H1 (cell line): Measurements from ENCODE around the gene ACSF2. TPM values are rescaled to one million over a fixed set of nuclear protein-coding genes. Genes with fewer than 3 reads are reported as not detected.

ENCODE experiments used
- CTCF ChIA-PET: fragments of 300-600 bp; sonication (Branson Sonifier 250); formaldehyde crosslinking; loops from one replicate; lab custom pipeline; 2021; ENCODE audit not compliant: partially characterized antibody; lab: Charles Lee
- POLR2A ChIA-PET: fragments of 300-600 bp; sonication (Branson Sonifier 250); formaldehyde crosslinking; loops from one replicate; lab custom pipeline; 2021; ENCODE audit warnings: inconsistent platforms; ENCODE audit not compliant: partially characterized antibody; lab: Charles Lee
- DNase-seq, 2 experiments: peaks; one replicate each; pipeline versions ENCODE4 v3.0.0 to v3.0.0-alpha.2; 2010 to 2022; ENCODE audit warnings: low spot score in 2 of 2, low read depth in 1 of 2, mixed read lengths in 1 of 2
- FAIRE-seq: peaks from 2 replicates; lab custom pipeline; 2011; peaks lifted over from hg19 to GRCh38; lab: Jason Lieb, UNC
- H2AFZ ChIP-seq: 2 replicates; pipeline ENCODE4 v1.8.1; 2012; ENCODE audit warnings: low read length, inconsistent platforms
- H2AK5ac ChIP-seq: 2 replicates; pipeline ENCODE4 v1.6.1; 2013; ENCODE audit warnings: low read depth, low read length
- H2BK120ac ChIP-seq: replicated peaks from 2 replicates; pipeline ENCODE3; 2013; ENCODE audit warnings: low read depth, low read length, inconsistent platforms
- H2BK12ac ChIP-seq: 2 replicates; pipeline ENCODE4 v1.6.1; 2013; ENCODE audit warnings: low read depth, low read length
- H2BK15ac ChIP-seq: 2 replicates; pipeline ENCODE4 v1.6.1; 2013; ENCODE audit warnings: low read length
- H2BK20ac ChIP-seq: 2 replicates; pipeline ENCODE4 v1.6.1; 2013; ENCODE audit warnings: low read length
- H2BK5ac ChIP-seq: 2 replicates; pipeline ENCODE4 v1.6.1; 2013; ENCODE audit warnings: low read depth, low read length
- H3K14ac ChIP-seq: 2 replicates; pipeline ENCODE4 v1.6.1; 2013; ENCODE audit warnings: inconsistent platforms; ENCODE audit not compliant: insufficient read length
- H3K18ac ChIP-seq: 2 replicates; pipeline ENCODE4 v1.6.1; 2013; ENCODE audit warnings: low read length; ENCODE audit errors: extremely low read depth
- H3K23ac ChIP-seq: 2 replicates; pipeline ENCODE4 v1.6.1; 2013; ENCODE audit warnings: inconsistent platforms; ENCODE audit not compliant: insufficient read length
- H3K23me2 ChIP-seq: 2 replicates; pipeline ENCODE4 v1.6.1; 2013; ENCODE audit warnings: low read depth, low read length
- H3K27ac ChIP-seq: 2 replicates; pipeline ENCODE4 v1.6.1; 2011; ENCODE audit warnings: low read depth, low read length, inconsistent platforms
- H3K27me3 ChIP-seq, 4 experiments: replicated peaks in 1 of 4; 1 replicate in 1 of 4; 2 replicates in 3 of 4; pipeline versions ENCODE4 v1.6.1 to v1.8.1; 2011 to 2013; ENCODE audit warnings: low read length in 3 of 4, mild to moderate bottlenecking in 3 of 4, inconsistent platforms in 2 of 4, mixed read lengths in 2 of 4, moderate library complexity in 1 of 4; ENCODE audit not compliant: control insufficient read depth in 3 of 4, insufficient read depth in 3 of 4; ENCODE audit errors: extremely low read depth in 1 of 4
- H3K36me3 ChIP-seq, 4 experiments: 2 replicates each; pipeline versions ENCODE4 v1.6.1 to v1.8.1; 2011 to 2013; ENCODE audit warnings: mild to moderate bottlenecking in 4 of 4, low read length in 3 of 4, moderate library complexity in 2 of 4, control low read depth in 1 of 4, inconsistent platforms in 1 of 4; ENCODE audit not compliant: insufficient read depth in 4 of 4, control insufficient read depth in 2 of 4
- H3K4ac ChIP-seq: replicated peaks from 2 replicates; pipeline ENCODE3; 2013; ENCODE audit warnings: low read length, low read depth, mixed read lengths, inconsistent platforms; ENCODE audit not compliant: insufficient read length
- H3K4me1 ChIP-seq, 4 experiments: replicated peaks in 1 of 4; 1 replicate in 1 of 4; 2 replicates in 3 of 4; pipeline versions ENCODE4 v1.6.1 to v1.8.1; 2011 to 2013; ENCODE audit warnings: low read length in 3 of 4, inconsistent platforms in 2 of 4, mixed read lengths in 1 of 4; ENCODE audit not compliant: insufficient read depth in 4 of 4, control insufficient read depth in 3 of 4
- H3K4me2 ChIP-seq, 2 experiments: 2 replicates each; pipeline versions ENCODE4 v1.6.1 to v1.8.1; 2011 to 2013; ENCODE audit warnings: low read depth in 2 of 2, low read length in 2 of 2, control low read depth in 1 of 2, inconsistent platforms in 1 of 2, mild to moderate bottlenecking in 1 of 2; ENCODE audit not compliant: insufficient read depth in 1 of 2
- H3K4me3 ChIP-seq, 4 experiments: fragments of 200-600, 300-600 bp in 1 of 4; sonication (generic), shearing (Covaris generic), sonication (Bioruptor Twin) in 1 of 4; 2 replicates each; pipeline versions ENCODE4 v1.5.1 to v1.8.1; 2011 to 2016; ENCODE audit warnings: low read length in 4 of 4, low read depth in 3 of 4, control low read depth in 2 of 4, inconsistent platforms in 2 of 4, mild to moderate bottlenecking in 2 of 4, mixed read lengths in 1 of 4, moderate library complexity in 1 of 4; ENCODE audit not compliant: insufficient read depth in 2 of 4; ENCODE audit errors: extremely low read depth in 1 of 4
- H3K56ac ChIP-seq: replicated peaks from 2 replicates; pipeline ENCODE3; 2013; ENCODE audit warnings: low read depth, mild to moderate bottlenecking, mixed read lengths, low read length, inconsistent platforms; ENCODE audit not compliant: insufficient read length
- H3K79me1 ChIP-seq: 2 replicates; pipeline ENCODE4 v1.6.1; 2013; ENCODE audit warnings: low read depth, low read length, control low read depth
- H3K79me2 ChIP-seq, 2 experiments: 2 replicates each; pipeline versions ENCODE4 v1.6.1 to v1.8.1; 2012 to 2013; ENCODE audit warnings: low read length in 2 of 2, mild to moderate bottlenecking in 2 of 2, inconsistent platforms in 1 of 2; ENCODE audit not compliant: insufficient read depth in 2 of 2, control insufficient read depth in 1 of 2
- H3K9ac ChIP-seq, 4 experiments: replicated peaks in 1 of 4; 1 replicate in 1 of 4; 2 replicates in 3 of 4; pipeline versions ENCODE4 v1.6.1 to v1.8.1; 2011 to 2013; ENCODE audit warnings: low read depth in 3 of 4, low read length in 3 of 4, control low read depth in 2 of 4, mild to moderate bottlenecking in 2 of 4, moderate library complexity in 2 of 4, inconsistent platforms in 1 of 4; ENCODE audit errors: extremely low read depth in 1 of 4
- H3K9me3 ChIP-seq, 2 experiments: 2 replicates each; pipeline versions ENCODE4 v1.6.1 to v1.8.1; 2012 to 2013; ENCODE audit warnings: mild to moderate bottlenecking in 2 of 2, moderate library complexity in 2 of 2, control low read depth in 1 of 2, inconsistent platforms in 1 of 2, low read depth in 1 of 2, low read length in 1 of 2, mixed read lengths in 1 of 2; ENCODE audit not compliant: insufficient read depth in 2 of 2
- H4K20me1 ChIP-seq, 2 experiments: replicated peaks in 1 of 2; 2 replicates each; pipeline versions ENCODE3 to v1.8.1; 2011 to 2013; ENCODE audit warnings: inconsistent platforms in 2 of 2, low read length in 2 of 2, mild to moderate bottlenecking in 1 of 2; ENCODE audit not compliant: insufficient read depth in 2 of 2, control insufficient read depth in 1 of 2
- H4K5ac ChIP-seq: 2 replicates; pipeline ENCODE4 v1.6.1; 2013; ENCODE audit warnings: low read length, low read depth, mixed read lengths, inconsistent platforms; ENCODE audit not compliant: insufficient read length
- H4K8ac ChIP-seq: 2 replicates; pipeline ENCODE4 v1.8.0; 2013; ENCODE audit warnings: mild to moderate bottlenecking, moderate library complexity, low read length, inconsistent platforms; ENCODE audit not compliant: insufficient read depth; ENCODE audit errors: extremely low read depth
- H4K91ac ChIP-seq: replicated peaks from 2 replicates; pipeline ENCODE3; 2013; ENCODE audit warnings: low read length, mixed read lengths, inconsistent platforms; ENCODE audit not compliant: insufficient read length
- ATF2 ChIP-seq: IDR thresholded peaks from 2 replicates; pipeline ENCODE4 v1.6.1; 2012; ENCODE audit warnings: low read length, inconsistent platforms
- EP300 ChIP-seq, 2 experiments: IDR thresholded peaks; 1 replicate in 1 of 2; 2 replicates in 1 of 2; pipeline ENCODE4 v1.6.1; 2011 to 2012; ENCODE audit warnings: low read depth in 2 of 2, low read length in 2 of 2, mild to moderate bottlenecking in 2 of 2, borderline replicate concordance in 1 of 2, inconsistent platforms in 1 of 2, moderate library complexity in 1 of 2
- FOSL1 ChIP-seq: IDR thresholded peaks from 2 replicates; pipeline ENCODE4 v1.6.1; 2011; ENCODE audit warnings: mild to moderate bottlenecking, low read depth, low read length, moderate library complexity; ENCODE audit not compliant: insufficient read depth
- HDAC6 ChIP-seq: IDR thresholded peaks from one replicate; pipeline ENCODE4 v1.7.1; 2012; ENCODE audit warnings: low read depth, mild to moderate bottlenecking, inconsistent platforms, low read length, moderate library complexity
- MAFK ChIP-seq: IDR thresholded peaks from 2 replicates; pipeline ENCODE4 v1.6.1; 2012; ENCODE audit warnings: low read depth, mild to moderate bottlenecking, improper control_type of control experiment, low read length
- NRF1 ChIP-seq: IDR thresholded peaks from 2 replicates; pipeline ENCODE4 v1.6.1; 2011; ENCODE audit warnings: mild to moderate bottlenecking, low read depth, low read length, improper control_type of control experiment
- SP1 ChIP-seq: IDR thresholded peaks from 2 replicates; pipeline ENCODE4 v1.6.1; 2011; ENCODE audit warnings: low read depth, low read length
- SP4 ChIP-seq: IDR thresholded peaks from 2 replicates; pipeline ENCODE4 v1.6.1; 2012; ENCODE audit warnings: low read length, inconsistent platforms
- SUZ12 ChIP-seq: fragments of 200-600 bp; sonication (generic); IDR thresholded peaks from 2 replicates; pipeline ENCODE4 v1.6.1; 2012; ENCODE audit warnings: mild to moderate bottlenecking, inconsistent platforms, low read length, moderate library complexity, mixed read lengths
- USF2 ChIP-seq: IDR thresholded peaks from 2 replicates; pipeline ENCODE4 v1.6.1; 2011; ENCODE audit warnings: low read length, improper control_type of control experiment
- WGBS, 2 experiments: shearing (Covaris generic) in 1 of 2; methylation state at CpG; one replicate each; pipeline versions ENCODE4 v1.1.6 to v1.1.7; 2013 to 2015; ENCODE audit warnings: low lambda C conversion rate in 2 of 2, mixed read lengths in 2 of 2, inconsistent platforms in 1 of 2, low coverage in 1 of 2, missing lambda C conversion rate in 1 of 2; ENCODE audit not compliant: insufficient replicate concordance in 2 of 2, insufficient coverage in 1 of 2, insufficient read length in 1 of 2; ENCODE audit errors: extremely low coverage in 1 of 2, missing lambda C conversion rate in 1 of 2; 5-methylcytosine and 5-hydroxymethylcytosine counted together
- polyA plus RNA-seq, 7 experiments: library from polyadenylated mRNA; depleted of rRNA in 3 of 7; stranded (reverse) in 5 of 7; unstranded in 2 of 7; fragments of >200 nt in 5 of 7; fragments of 200-250 nt in 2 of 7; gene quantifications; 1 replicate in 5 of 7; 2 replicates in 1 of 7; 4 replicates in 1 of 7; pipeline versions ENCODE4 v1.2.1 to v1.2.3, GENCODE V29; 2011 to 2013; ENCODE audit warnings: missing spikeins in 2 of 7, mixed read lengths in 2 of 7
- total RNA-seq: library from RNA; stranded (reverse); fragmentation: NEBNext Ultra II Directional; extraction: Animal tissue kit (Norgen Biotek cat#: 25700); gene quantifications from 2 replicates; pipeline ENCODE4 v1.2.1, GENCODE V29; 2021
- TF ChIP-seq, protein P1 (sequence below): IDR thresholded peaks from 2 replicates; pipeline ENCODE4 v1.6.1; 2012; ENCODE audit warnings: inconsistent platforms

Gene ACSF2
- total and polyA plus RNA-seq, 2 of the 8 experiments (the other 6 are each of a cell fraction or from before 2014, with no cell fraction given): 14.5 to 16.3 TPM

GRCh38 chr17:50511058-50511457 is 85.0 kb downstream of the ACSF2 start:
- WGBS, 2 experiments: 77% methylated on average over 3 of the region's 3 CpGs; no CpG with 5 or more reads in 1 of the 2 experiments
- no peak overlapping the region for H3K23ac ChIP-seq
- no peak overlapping the region for H3K18ac ChIP-seq
- H4K20me1 ChIP-seq: peaks cover 1 to 3% of the 10 kb centered on the region in 2 experiments
- ChIA-PET POLR2A (interaction anchor here (0.6 kb wide), 1 partner anchor 24 kb away, joined by 3 read pairs; no protein-coding TSS in a partner anchor), CTCF (interaction anchor here (1.3 to 3.4 kb wide), 4 partner anchors 8 to 40 kb away, joined by 3 to 10 read pairs (median 4); partner anchors contain the start of gene EPN3)
- H3K9me3 ChIP-seq: no peaks in the 10 kb centered on the region
- DNase-seq (no peak), FAIRE-seq (no peak)
- H3K27me3 ChIP-seq: no peaks in the 10 kb centered on the region; a peak in 1 of 7 replicates
- H2AFZ ChIP-seq: no peak overlapping the region
- H3K79me1 ChIP-seq: no peaks in the 10 kb centered on the region
- no peaks in the 10 kb centered on the region for H3K36me3 ChIP-seq
- H4K8ac ChIP-seq: no peak overlapping the region
- no peak overlapping the region for H3K56ac ChIP-seq
- H3K27ac ChIP-seq: no peak overlapping the region
- no peak overlapping the region for H3K9ac ChIP-seq
- H2BK15ac ChIP-seq: no peak overlapping the region
- no peak overlapping the region for H2BK120ac ChIP-seq
- no peak overlapping the region for H3K4me2 ChIP-seq
- no peak overlapping the region for H2BK12ac ChIP-seq
- H2BK5ac ChIP-seq: no peak overlapping the region
- no peak overlapping the region for H4K91ac ChIP-seq
- no peak overlapping the region for H3K4ac ChIP-seq
- peaks cover 3% of the 10 kb centered on the region; the same call in 1 of the 2 replicates for H3K23me2 ChIP-seq
- no peak overlapping the region for H3K4me3 ChIP-seq
- H3K4me1 ChIP-seq: peaks cover 0 to 9% (median 4%) of the 10 kb centered on the region in 4 experiments; a peak in 4 of 7 replicates
- H3K79me2 ChIP-seq: no peaks in the 10 kb centered on the region
- no peak overlapping the region for H3K14ac ChIP-seq
- H2AK5ac ChIP-seq: no peak overlapping the region
- H2BK20ac ChIP-seq: no peak overlapping the region
- no peak overlapping the region for H4K5ac ChIP-seq
- TF ChIP-seq, protein P1, sequence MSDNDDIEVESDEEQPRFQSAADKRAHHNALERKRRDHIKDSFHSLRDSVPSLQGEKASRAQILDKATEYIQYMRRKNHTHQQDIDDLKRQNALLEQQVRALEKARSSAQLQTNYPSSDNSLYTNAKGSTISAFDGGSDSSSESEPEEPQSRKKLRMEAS: no peak
- no peak for TF ChIP-seq EP300 (IDR thresholded peaks at IDR 0.05; ENCODE audit: borderline replicate concordance in 1 of 2, low read depth in 2 of 2, low read length in 2 of 2)
- no peak for TF ChIP-seq HDAC6
- no peak for TF ChIP-seq ATF2
- TF ChIP-seq SP4: no peak
- no peak for TF ChIP-seq SUZ12
- TF ChIP-seq SP1: no peak
- TF ChIP-seq FOSL1: no peak
- TF ChIP-seq USF2: no peak
- no peak for TF ChIP-seq MAFK
- no peak for TF ChIP-seq NRF1
